GM21381 (cell line): ENCODE measurements around the gene SEMA3G.

Source experiments
- ATAC-seq: cut with Tn5 transposase; IDR thresholded peaks from one replicate; pipeline ENCODE4 v1.9.1; 2021; ENCODE audit warnings: mild to moderate bottlenecking, moderate library complexity; ENCODE audit not compliant: unreplicated experiment

Gene SEMA3G

GRCh38 chr3:52454250-52454937 lies 9.5 kb upstream of the SEMA3G start:
- ATAC-seq: no peak

- ATAC-seq: no peak
Measured at GRCh38 chr3:52453496-52454249, 8.8 kb upstream of the SEMA3G start, which contains the start of gene TNNC1. Gene TNNC1, minus strand, starts transcription at chr3:52454041. Its CDS starts 26 bp downstream, at chr3:52454015.

- no peak for ATAC-seq
Measured at GRCh38 chr3:52452570-52453221, 7.8 kb upstream of the SEMA3G start.

- no peak for ATAC-seq
Measured at GRCh38 chr3:52452126-52452525, 7.2 kb upstream of the SEMA3G start.

GRCh38 chr3:52451237-52452083 lies 6.6 kb upstream of the SEMA3G start:
- ATAC-seq: no peak

GRCh38 chr3:52450489-52451236 lies 5.8 kb upstream of the SEMA3G start:
- no peak for ATAC-seq

- no peak for ATAC-seq
Measured at GRCh38 chr3:52447512-52448355, 2.8 kb upstream of the SEMA3G start.

- no peak for ATAC-seq
Measured at GRCh38 chr3:52446631-52447511, 2.0 kb upstream of the SEMA3G start.

- ATAC-seq: no peak
Measured at GRCh38 chr3:52446042-52446441, 1.1 kb upstream of the SEMA3G start.

- ATAC-seq: no peak
Measured at GRCh38 chr3:52443791-52444687, 864 bp downstream of the SEMA3G start.

- no peak for ATAC-seq
Measured at GRCh38 chr3:52443268-52443610, 1.7 kb downstream of the SEMA3G start.

GRCh38 chr3:52442409-52443267 lies 2.3 kb downstream of the SEMA3G start:
- no peak for ATAC-seq

GRCh38 chr3:52441772-52442332 lies 3.1 kb downstream of the SEMA3G start:
- no peak for ATAC-seq

- no peak for ATAC-seq
Measured at GRCh38 chr3:52441091-52441771, 3.7 kb downstream of the SEMA3G start.

GRCh38 chr3:52440671-52441070 lies 4.2 kb downstream of the SEMA3G start:
- ATAC-seq: no peak

- no peak for ATAC-seq
Measured at GRCh38 chr3:52440249-52440551, 4.7 kb downstream of the SEMA3G start.
